Spleen (tissue), 11 donors: ENCODE measurements around the gene PLOD2. TPM values are rescaled to one million over a fixed set of nuclear protein-coding genes. Genes with fewer than 3 reads are reported as not detected.

Source experiments
- DNase-seq: peaks from one replicate; pipeline ENCODE4 v3.0.0-alpha.2; 2020
- H3K27ac ChIP-seq, 8 donors: fragments of 200-600 bp; sonication (generic) in 7 of 8; 1 replicate in 4 of 8; 2 replicates in 4 of 8; pipeline versions ENCODE4 v1.5.0 to v1.8.0; 2016 to 2021; ENCODE audit warnings: inconsistent platforms in 4 of 8, mild to moderate bottlenecking in 4 of 8, moderate library complexity in 1 of 8
- H3K27me3 ChIP-seq, 7 donors: fragments of 200-600 bp; sonication (generic) in 6 of 7; replicated peaks in 1 of 7; 1 replicate in 4 of 7; 2 replicates in 3 of 7; pipeline versions ENCODE4 v1.5.0 to v1.8.0; 2016 to 2021; ENCODE audit warnings: inconsistent platforms in 3 of 7, mild to moderate bottlenecking in 1 of 7
- H3K36me3 ChIP-seq, 6 donors: fragments of 200-600 bp; sonication (generic) in 5 of 6; 1 replicate in 4 of 6; 2 replicates in 2 of 6; pipeline versions ENCODE4 v1.5.0 to v1.8.0; 2016 to 2021; ENCODE audit warnings: inconsistent platforms in 2 of 6
- H3K4me1 ChIP-seq, 6 donors: fragments of 200-600 bp; sonication (generic) in 5 of 6; 1 replicate in 3 of 6; 2 replicates in 3 of 6; pipeline versions ENCODE4 v1.5.0 to v1.8.0; 2016 to 2021; ENCODE audit warnings: inconsistent platforms in 3 of 6
- H3K4me3 ChIP-seq, 8 donors: fragments of 200-600 bp; sonication (generic) in 7 of 8; 1 replicate in 4 of 8; 2 replicates in 4 of 8; pipeline versions ENCODE4 v1.5.0 to v1.8.0; 2016 to 2021; ENCODE audit warnings: inconsistent platforms in 4 of 8, mild to moderate bottlenecking in 4 of 8, moderate library complexity in 2 of 8
- H3K9me3 ChIP-seq, 8 donors: fragments of 200-600 bp; sonication (generic) in 7 of 8; 1 replicate in 4 of 8; 2 replicates in 4 of 8; pipeline versions ENCODE4 v1.5.0 to v1.8.0; 2016 to 2021; ENCODE audit warnings: inconsistent platforms in 4 of 8
- POLR2A ChIP-seq, 3 donors: fragments of 450-650 bp; IDR thresholded peaks; one replicate each; pipeline ENCODE4 v1.5.1; 2017; ENCODE audit warnings: antibody characterized with exemption in 3 of 3, mild to moderate bottlenecking in 1 of 3
- POLR2AphosphoS5 ChIP-seq, 3 donors: sonication (generic); formaldehyde crosslinking; IDR thresholded peaks; one replicate each; pipeline ENCODE4 v1.5.1; 2017; ENCODE audit warnings: antibody characterized with exemption in 3 of 3
- WGBS, 5 donors: extraction: QIAGEN DNeasy Blood & Tissue Kit in 3 of 5; methylation state at CpG; one replicate each; pipeline versions ENCODE4 v1.1.5 to v1.1.7; 2013 to 2018; 5-methylcytosine and 5-hydroxymethylcytosine counted together
- intact Hi-C: fragments of 100-400 bp; cut with DNase I; formaldehyde crosslinking; loops from one replicate; pipeline ENCODE4 v1.15.0; 2023; ENCODE audit warnings: low total_unique reads
- polyA plus RNA-seq, 3 donors: library from polyadenylated mRNA; stranded (reverse); fragments of 200-250 nt; gene quantifications; one replicate each; pipeline ENCODE4 v1.2.1, GENCODE V29; 2013
- total RNA-seq, 7 donors: library from RNA; depleted of rRNA in 3 of 7; stranded (reverse); fragments of >200 nt in 3 of 7; fragmentation: NEBNext Ultra II Directional in 4 of 7; extraction: Animal tissue kit (Norgen Biotek cat#: 25700) in 4 of 7; gene quantifications; one replicate each; pipeline versions ENCODE4 v1.1.0 to v1.2.1, GENCODE V29; 2016 to 2021
- TF ChIP-seq, protein P1 (sequence below), 11 experiments: fragments of 200-600 bp in 7 of 11; fragments of 450-650 bp in 4 of 11; sonication (generic) in 4 of 11; IDR thresholded peaks in 8 of 11; conservative IDR thresholded peaks in 3 of 11; 1 replicate in 7 of 11; 2 replicates in 4 of 11; pipeline versions ENCODE4 v1.4.0 to v1.8.0; 2016 to 2021; ENCODE audit warnings: antibody characterized with exemption in 11 of 11, inconsistent platforms in 4 of 11, mild to moderate bottlenecking in 1 of 11
- donor health status: healthy with polysubstance abuse.
- donor health status: DM: no; HTN: no; CAD: no; lungs with moderate emphysema.
- donor health status: DM: no; HTN: no; CAD: no.
- donor health status: Bipolar disorder and iron deficiency.
- donor health status: healthy.
- donor health status: DM: no; HTN: no; CAD: no.
- donor health status: DM: yes; HTN: yes; CAD: no.

The PLOD2 gene
- total and polyA plus RNA-seq, 10 donors: 3.5 to 35.8 (median 11.2) TPM

DNA sequence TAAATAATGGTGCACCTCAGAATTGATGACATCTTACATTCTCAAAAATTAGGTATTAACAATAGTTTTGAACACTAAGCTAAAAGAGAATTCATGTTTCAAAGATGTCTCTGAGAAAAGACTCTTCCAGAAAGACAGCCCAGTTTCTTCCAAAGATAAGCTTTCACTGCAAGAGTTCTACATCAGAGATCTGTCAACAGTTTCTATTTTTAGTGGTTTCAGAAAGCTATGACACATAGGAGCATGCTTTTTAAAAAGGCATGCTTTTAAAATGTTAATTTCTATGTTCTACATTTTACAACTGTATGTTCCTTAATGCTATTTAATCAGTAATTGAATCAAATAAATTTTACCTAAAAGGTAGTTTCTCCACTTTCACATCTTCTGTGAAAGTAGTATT is 88.2 kb downstream of the PLOD2 start:
- H3K36me3 ChIP-seq: no peaks in the 10 kb centered on the region
- no peak overlapping the region for H3K27ac ChIP-seq
- no peak for DNase-seq
- intact Hi-C loops: no loop called here
- no peaks in the 10 kb centered on the region for H3K4me1 ChIP-seq
- no peaks in the 10 kb centered on the region for H3K9me3 ChIP-seq
- no peaks in the 10 kb centered on the region for H3K27me3 ChIP-seq
- no peak overlapping the region for H3K4me3 ChIP-seq
- TF ChIP-seq, protein P1, sequence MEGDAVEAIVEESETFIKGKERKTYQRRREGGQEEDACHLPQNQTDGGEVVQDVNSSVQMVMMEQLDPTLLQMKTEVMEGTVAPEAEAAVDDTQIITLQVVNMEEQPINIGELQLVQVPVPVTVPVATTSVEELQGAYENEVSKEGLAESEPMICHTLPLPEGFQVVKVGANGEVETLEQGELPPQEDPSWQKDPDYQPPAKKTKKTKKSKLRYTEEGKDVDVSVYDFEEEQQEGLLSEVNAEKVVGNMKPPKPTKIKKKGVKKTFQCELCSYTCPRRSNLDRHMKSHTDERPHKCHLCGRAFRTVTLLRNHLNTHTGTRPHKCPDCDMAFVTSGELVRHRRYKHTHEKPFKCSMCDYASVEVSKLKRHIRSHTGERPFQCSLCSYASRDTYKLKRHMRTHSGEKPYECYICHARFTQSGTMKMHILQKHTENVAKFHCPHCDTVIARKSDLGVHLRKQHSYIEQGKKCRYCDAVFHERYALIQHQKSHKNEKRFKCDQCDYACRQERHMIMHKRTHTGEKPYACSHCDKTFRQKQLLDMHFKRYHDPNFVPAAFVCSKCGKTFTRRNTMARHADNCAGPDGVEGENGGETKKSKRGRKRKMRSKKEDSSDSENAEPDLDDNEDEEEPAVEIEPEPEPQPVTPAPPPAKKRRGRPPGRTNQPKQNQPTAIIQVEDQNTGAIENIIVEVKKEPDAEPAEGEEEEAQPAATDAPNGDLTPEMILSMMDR (IDR thresholded peaks at IDR 0.05 in 8 of 11, conservative IDR thresholded peaks at IDR 0.05 in 3 of 11): no peak
- TF ChIP-seq POLR2AphosphoS5 (IDR thresholded peaks at IDR 0.05) (no peak), POLR2A (IDR thresholded peaks at IDR 0.05) (no peak)

DNA sequence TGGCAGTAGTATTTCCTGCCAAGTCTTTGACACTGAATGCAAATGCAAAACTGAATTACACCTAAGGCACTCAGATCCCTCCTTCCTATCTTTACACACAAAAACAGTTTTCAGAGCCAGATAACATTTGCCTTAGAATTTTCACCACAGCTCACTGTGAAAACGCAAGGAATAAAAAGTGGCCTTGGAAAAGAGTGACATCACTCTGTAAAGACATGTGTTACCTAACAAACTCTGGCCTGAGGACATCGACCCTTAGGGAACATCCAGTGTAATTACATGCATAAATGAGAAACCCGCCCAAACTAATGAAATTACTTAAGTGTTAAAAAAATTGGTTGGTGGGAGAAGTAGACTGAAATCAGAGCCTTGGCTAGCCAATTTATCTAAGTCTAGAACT is 88.9 kb downstream of the PLOD2 start:
- WGBS, 5 donors: 76 to 89% (median 81%) methylated on average over 3 of the region's 3 CpGs
- Histone ChIP-seq H3K27ac (no peak overlapping the region), H3K27me3 (no peaks in the 10 kb centered on the region), H3K4me3 (no peak overlapping the region), H3K36me3 (no peaks in the 10 kb centered on the region), H3K4me1 (no peaks in the 10 kb centered on the region), H3K9me3 (no peaks in the 10 kb centered on the region)
- intact Hi-C loops: no loop called here
- TF ChIP-seq, protein P1 (IDR thresholded peaks at IDR 0.05 in 8 of 11, conservative IDR thresholded peaks at IDR 0.05 in 3 of 11): no peak
- TF ChIP-seq POLR2AphosphoS5 (IDR thresholded peaks at IDR 0.05): no peak
- no peak for DNase-seq

DNA sequence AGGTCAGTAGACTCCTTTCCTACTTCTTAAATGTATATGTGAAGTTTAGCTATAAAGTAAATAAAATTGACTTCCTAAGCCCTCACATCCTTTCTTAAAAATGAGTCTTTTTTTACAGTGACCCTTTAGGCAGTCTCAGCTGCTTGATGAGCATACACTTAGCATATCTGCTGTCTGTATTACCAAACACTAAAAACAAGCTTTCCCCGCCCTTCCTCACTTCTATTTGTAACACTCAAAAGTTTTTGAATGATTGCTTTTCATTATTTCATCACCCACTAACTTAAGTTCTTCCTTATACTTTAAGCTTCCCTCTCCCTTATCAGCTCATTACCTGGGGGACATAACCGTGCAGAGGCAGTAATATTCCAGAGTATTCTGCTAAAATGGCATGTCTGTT is 89.4 kb downstream of the PLOD2 start:
- no peaks in the 10 kb centered on the region for H3K36me3 ChIP-seq
- 46 to 74% (median 66%) methylated on average over 2 of the region's 2 CpGs for WGBS, 5 donors
- no peaks in the 10 kb centered on the region for H3K27me3 ChIP-seq
- H3K27ac ChIP-seq: no peak overlapping the region
- H3K9me3 ChIP-seq: no peaks in the 10 kb centered on the region
- no peaks in the 10 kb centered on the region for H3K4me1 ChIP-seq
- no peak overlapping the region for H3K4me3 ChIP-seq
- intact Hi-C loops: no loop called here
- DNase-seq: no peak
- TF ChIP-seq POLR2A (IDR thresholded peaks at IDR 0.05) (no peak), POLR2AphosphoS5 (IDR thresholded peaks at IDR 0.05) (no peak)
- TF ChIP-seq, protein P1 (IDR thresholded peaks at IDR 0.05 in 8 of 11, conservative IDR thresholded peaks at IDR 0.05 in 3 of 11): no peak

DNA sequence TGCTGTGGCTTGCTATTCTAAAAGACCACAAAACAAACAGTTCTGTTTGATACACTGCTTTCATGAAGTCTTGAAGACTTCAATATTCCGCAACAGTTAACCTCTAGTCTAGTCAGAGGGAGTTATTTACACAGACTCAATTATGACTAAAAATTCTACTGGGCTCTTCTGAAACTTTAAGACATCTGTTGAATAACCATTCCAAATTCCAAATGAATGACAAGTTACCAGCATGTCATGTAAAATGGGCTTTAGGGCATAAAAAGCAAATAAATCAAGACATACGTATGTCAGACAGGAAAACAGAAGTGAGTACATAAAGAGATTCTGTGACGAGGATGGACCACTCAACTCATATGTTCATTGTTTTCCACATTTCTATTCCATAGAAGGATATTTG is 93.9 kb downstream of the PLOD2 start:
- intact Hi-C loops: loop anchor here (5.0 kb wide), 1 partner anchor 260 kb away; no protein-coding TSS in a partner anchor
- Histone ChIP-seq H3K27ac (no peak overlapping the region), H3K4me1 (no peaks in the 10 kb centered on the region), H3K27me3 (no peaks in the 10 kb centered on the region), H3K36me3 (no peaks in the 10 kb centered on the region), H3K9me3 (no peaks in the 10 kb centered on the region), H3K4me3 (no peak overlapping the region)
- no peak for DNase-seq
- TF ChIP-seq POLR2A (IDR thresholded peaks at IDR 0.05) (no peak), POLR2AphosphoS5 (IDR thresholded peaks at IDR 0.05) (no peak)
- 88 to 95% (median 89%) methylated on average over 3 of the region's 3 CpGs for WGBS, 5 donors

DNA sequence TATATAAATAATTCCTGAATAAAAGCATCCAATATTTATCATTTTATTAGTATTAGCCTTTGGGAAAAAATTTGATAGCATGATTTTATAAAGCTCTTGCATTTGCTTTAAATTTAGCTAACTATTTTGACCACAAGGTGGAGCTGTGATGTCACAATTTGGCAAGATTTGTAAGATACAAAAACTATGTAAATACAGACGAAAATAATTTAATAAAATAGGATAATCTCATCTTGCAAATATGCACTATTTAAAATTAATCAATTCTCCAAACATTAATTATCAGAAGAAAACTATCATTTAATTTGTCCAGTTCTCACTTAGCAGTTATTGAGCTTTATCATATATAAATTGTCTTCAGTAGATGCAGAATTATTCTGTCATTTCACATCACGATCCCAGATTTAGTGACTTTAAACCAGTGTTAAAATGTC is 95.4 kb downstream of the PLOD2 start:
- TF ChIP-seq POLR2A (IDR thresholded peaks at IDR 0.05): no peak
- TF ChIP-seq, protein P1 (IDR thresholded peaks at IDR 0.05 in 8 of 11, conservative IDR thresholded peaks at IDR 0.05 in 3 of 11): peak in 10 of 11 experiments; percentile 10 to 72 (median 48)
- TF ChIP-seq POLR2AphosphoS5 (IDR thresholded peaks at IDR 0.05): no peak
- intact Hi-C loops: loop anchor here (5.0 kb wide), 1 partner anchor 262 kb away; no protein-coding TSS in a partner anchor
- no peak overlapping the region for H3K27ac ChIP-seq
- H3K9me3 ChIP-seq: no peaks in the 10 kb centered on the region
- WGBS, 5 donors: 38 to 49% (median 45%) methylated on average over 2 of the region's 2 CpGs
- H3K36me3 ChIP-seq: no peaks in the 10 kb centered on the region
- no peaks in the 10 kb centered on the region for H3K27me3 ChIP-seq
- no peak overlapping the region for H3K4me3 ChIP-seq
- no peaks in the 10 kb centered on the region for H3K4me1 ChIP-seq
- DNase-seq: no peak
